OCI-LY1 (cell line): ENCODE data around the gene P2RY4.

ENCODE experiments used
- EZH2 ChIP-seq: fragments of 200-600 bp; sonication (generic), shearing (Covaris generic); IDR thresholded peaks from 2 replicates; pipeline ENCODE4 v1.8.0; 2017; ENCODE audit warnings: borderline replicate concordance, mixed run types, mild to moderate bottlenecking, antibody characterized with exemption, low read length, moderate library complexity, mixed read lengths
- TF ChIP-seq, protein P1 (sequence below): fragments of 200-600 bp; sonication (generic), shearing (Covaris generic); IDR thresholded peaks from 2 replicates; pipeline ENCODE4 v1.5.1; 2017; ENCODE audit warnings: mild to moderate bottlenecking, antibody characterized with exemption, low read length, moderate library complexity, mixed read lengths

DNA sequence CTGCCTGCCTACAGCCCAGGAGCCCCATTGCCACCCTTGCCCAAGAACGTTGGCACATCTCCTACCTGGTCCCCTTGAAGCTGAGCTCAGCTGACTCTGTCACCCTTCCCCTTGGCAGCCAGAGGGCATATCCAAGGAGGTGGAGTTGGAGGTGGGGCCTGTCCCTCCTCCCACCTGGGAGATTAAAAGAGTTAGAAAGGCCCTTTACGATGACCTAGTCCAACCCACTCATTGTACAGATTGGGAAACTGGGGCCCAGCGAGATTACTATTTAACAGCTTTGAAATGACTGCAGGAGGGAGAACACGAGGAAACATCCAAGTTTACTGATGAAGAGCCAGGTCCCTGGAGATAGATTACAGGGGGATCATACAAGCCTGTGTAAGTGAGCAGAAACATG, at the start of gene P2RY4:
- TF ChIP-seq, protein P1, sequence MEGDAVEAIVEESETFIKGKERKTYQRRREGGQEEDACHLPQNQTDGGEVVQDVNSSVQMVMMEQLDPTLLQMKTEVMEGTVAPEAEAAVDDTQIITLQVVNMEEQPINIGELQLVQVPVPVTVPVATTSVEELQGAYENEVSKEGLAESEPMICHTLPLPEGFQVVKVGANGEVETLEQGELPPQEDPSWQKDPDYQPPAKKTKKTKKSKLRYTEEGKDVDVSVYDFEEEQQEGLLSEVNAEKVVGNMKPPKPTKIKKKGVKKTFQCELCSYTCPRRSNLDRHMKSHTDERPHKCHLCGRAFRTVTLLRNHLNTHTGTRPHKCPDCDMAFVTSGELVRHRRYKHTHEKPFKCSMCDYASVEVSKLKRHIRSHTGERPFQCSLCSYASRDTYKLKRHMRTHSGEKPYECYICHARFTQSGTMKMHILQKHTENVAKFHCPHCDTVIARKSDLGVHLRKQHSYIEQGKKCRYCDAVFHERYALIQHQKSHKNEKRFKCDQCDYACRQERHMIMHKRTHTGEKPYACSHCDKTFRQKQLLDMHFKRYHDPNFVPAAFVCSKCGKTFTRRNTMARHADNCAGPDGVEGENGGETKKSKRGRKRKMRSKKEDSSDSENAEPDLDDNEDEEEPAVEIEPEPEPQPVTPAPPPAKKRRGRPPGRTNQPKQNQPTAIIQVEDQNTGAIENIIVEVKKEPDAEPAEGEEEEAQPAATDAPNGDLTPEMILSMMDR: no peak
- TF ChIP-seq EZH2: no peak
